GM21360 (cell line): ENCODE results near the gene RPS6KC1.
"Not testable (repeated sequence)": the region's sequence is repeated elsewhere in the genome, so short reads cannot be mapped to it uniquely, and the experiment has no call there.

Experiments used
- ATAC-seq: cut with Tn5 transposase; IDR thresholded peaks from one replicate; pipeline ENCODE4 v1.9.1; 2021; ENCODE audit warnings: mild to moderate bottlenecking, moderate library complexity; ENCODE audit not compliant: unreplicated experiment

RPS6KC1 gene

DNA sequence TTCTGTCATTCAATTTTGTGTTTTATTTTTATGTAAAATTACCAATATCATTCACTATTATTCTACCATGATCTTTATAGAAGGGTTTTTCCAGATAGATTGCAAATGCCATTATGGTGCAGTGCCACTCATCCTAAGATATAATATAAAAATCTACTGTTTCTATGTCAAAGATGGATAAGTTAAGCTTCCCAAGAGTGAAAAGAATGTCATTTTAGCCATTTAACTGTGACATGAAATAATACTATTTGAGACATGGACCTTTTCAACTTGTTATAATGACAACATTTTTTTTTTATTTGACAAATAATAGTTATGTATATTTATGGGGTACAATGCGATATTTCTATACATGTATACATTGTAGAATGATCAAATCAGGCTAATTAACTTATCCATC is 224.3 kb downstream of the RPS6KC1 start:
- ATAC-seq, result no peak

DNA sequence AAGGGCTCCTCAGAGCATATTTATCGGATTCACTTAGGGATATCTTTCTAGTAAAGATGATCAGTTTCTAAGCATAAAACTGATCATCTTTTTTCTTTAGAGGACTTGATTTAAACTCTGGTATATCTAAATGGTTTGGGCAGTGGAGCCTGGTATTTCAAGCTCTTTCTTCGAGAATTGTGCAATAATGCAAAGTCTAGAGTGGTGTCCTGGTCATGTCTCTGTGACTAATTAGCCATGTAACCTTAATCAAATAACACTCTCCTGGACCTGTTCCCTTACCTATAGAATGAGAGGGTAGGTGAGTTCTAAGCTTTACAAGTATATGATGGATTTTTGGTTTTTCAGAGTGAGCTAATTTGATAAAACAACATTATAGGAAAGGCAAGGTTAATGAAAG is 225.2 kb downstream of the RPS6KC1 start:
- no peak for ATAC-seq

DNA sequence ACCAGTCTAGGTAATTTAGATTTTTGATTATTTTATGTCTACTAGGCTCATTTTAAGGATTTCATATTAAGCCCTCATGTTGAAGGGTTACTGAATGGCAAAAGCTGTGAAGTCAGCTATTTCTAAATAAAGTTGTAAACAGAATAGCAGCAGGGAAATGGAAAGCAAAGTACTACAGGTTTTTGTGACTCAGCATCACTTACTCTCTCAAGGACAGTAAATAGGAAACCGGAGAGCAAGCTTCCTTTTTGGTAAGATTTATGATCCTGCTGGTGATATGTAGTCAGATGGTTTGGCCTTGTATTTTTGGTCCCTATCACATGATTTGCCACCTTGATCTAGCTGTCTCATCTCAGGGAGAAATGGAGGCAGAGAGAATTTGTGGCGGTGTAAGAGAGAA is 226.0 kb downstream of the RPS6KC1 start:
- ATAC-seq, result no peak

DNA sequence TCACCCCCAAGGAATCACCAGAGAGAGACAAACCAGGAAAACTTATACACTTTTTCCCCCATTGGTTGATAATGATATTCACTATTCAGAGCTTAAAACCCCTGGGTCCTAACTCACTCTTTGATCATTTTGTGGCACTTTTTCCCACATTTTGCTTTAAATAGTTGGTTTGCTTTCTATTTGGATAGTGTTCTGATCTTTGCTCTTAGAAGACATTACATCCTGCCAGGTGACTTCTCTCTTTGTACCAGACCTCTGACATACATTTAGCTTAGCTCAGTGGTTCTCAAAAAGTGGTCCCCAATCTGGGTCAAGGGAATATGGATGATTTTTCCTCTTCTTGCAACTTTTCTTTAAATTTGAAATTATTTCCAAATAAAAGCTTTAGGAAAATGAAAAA is 228.4 kb downstream of the RPS6KC1 start:
- ATAC-seq, result no peak

DNA sequence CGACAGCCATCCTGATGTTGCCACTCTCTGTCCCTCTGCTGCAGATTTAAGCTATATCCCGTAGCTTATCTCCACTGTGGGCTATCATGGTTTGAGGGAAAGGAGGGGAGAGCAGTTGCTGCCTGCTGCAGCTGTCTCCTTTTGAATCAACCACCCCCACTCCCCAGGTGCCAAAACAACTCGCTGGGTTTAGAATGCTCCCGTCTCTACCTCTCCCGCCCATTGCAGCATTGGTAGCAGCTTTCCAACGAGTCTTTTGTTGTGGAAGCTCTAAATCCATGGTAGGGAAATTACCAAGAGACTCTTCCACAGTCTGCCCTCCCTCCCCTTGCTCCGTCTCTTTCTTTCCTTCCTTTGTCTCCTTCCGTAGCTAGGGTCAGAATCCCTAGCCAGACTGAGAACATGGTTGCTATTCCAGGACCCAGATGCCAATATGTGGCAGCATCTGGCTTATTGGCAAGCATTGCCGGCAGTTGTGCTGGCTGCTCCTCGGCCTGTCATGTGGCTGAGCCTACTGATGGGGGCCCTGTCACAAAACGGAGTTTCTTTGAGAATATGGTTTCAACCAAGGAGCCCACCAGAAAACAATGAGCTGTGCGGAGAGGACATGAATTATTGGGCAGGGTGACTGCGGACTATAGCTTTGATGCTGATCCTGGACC is 230.7 kb downstream of the RPS6KC1 start:
- no peak for ATAC-seq

DNA sequence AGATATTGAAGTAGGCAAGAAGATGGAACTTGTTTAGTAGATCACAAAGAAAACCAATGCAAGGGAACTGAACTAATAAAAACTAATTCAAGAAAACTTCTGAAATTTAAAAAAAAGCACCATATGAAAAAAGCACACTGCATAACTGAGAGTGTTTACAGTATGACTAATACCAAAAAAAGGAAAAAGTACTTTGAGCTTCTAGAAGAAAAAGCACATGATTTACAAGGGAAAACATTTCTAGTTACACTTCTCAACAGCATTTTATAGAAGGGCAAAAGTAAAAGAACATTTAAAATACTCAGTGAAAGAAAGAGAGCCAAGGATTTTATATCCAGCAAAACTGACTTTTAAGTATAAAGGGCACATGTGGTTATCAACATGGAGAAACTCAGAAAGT is 233.6 kb downstream of the RPS6KC1 start:
- no peak for ATAC-seq

DNA sequence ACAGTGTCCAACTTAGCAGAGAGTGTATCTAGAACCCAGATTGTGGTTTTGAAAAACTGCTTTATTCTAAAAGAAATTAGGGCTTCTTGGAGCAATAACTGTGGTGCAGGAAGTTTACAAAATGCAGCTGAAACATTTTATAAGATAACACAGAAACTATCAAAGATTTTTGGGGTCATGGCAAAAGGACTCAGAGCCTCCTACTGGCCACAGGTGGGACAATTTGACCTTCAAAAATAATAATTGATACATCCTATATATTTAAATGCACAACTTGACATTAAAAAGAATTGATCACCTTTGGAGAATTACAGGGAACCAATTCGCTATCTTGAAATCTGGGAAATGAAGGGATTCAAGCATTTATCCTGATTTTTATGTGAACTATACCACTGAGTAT is 235.2 kb downstream of the RPS6KC1 start:
- no peak for ATAC-seq

DNA sequence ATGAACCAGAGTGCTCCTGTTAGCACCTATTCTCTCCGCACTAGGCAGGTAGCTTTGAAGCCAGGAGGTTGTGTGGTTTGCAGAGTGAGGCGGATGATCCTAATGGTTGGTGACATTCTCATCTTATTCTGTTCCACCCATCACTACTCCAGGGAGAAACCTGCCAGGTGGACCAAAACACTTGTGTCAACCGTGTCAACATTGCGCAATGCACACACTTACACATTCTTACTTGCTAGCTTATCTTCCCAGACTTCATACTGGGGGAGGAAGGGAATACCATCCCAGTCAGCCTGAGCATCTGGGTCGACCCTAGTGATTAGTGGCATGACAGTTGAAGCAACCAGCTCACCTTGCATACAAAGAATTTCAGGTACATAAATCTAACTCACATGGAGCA is 236.9 kb downstream of the RPS6KC1 start:
- no peak for ATAC-seq

DNA sequence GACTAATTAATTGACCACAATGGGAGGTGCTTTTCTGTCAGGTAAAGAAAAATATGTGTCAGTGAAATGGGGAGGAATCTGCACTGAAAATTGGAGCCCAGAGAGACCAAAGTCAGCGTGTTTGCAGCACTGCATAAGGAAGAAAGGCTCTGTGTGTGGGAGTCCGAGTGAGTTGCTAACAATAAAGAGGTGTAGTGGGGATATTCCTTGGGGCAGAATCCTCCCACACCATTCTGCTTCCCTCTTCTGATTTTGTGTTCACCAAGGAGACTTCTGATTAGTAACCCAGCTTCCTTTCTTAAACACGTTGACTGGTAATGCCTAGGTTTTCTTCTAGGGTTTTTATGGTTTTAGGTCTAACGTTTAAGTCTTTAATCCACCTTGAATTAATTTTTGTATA is 240.5 kb downstream of the RPS6KC1 start:
- ATAC-seq, result no peak

DNA sequence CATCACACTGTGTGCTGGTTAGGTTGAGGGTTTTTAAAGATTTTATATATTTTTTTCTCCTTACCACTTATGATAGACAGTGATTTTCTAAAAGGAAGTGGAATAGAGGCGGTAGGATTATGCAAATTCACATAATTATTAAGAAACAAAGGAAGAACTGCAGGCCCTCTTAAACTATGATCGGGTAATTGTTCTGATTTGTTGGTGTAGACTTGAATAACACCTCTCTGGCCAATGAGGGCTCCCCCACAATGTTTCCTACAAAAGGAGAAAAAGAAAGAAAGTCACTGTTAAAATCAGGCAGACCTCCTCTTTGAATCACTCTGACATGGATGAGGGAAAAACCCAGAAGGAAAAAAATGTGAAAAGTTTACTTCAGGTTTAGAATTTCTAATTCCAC is 241.6 kb downstream of the RPS6KC1 start:
- no peak for ATAC-seq

DNA sequence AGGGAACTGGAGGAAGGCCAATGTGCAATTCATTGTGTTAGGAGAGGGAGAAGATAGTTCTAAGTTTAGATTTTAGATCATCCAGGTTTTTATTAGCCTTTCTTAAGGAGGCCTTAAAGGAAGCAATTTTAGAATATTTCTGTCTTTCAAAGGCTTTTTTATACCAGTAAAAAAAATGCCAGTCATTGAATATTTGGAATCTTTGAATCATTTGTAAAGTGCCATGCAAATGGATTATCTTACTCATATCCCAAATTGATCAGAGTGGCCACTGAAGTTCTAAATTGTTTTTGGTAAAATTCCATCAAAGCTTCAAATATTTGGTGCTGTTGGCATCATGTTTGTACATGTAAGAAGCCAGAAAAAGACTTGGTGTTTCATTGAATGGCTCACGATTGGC is 244.8 kb downstream of the RPS6KC1 start:
- ATAC-seq, result no peak

DNA sequence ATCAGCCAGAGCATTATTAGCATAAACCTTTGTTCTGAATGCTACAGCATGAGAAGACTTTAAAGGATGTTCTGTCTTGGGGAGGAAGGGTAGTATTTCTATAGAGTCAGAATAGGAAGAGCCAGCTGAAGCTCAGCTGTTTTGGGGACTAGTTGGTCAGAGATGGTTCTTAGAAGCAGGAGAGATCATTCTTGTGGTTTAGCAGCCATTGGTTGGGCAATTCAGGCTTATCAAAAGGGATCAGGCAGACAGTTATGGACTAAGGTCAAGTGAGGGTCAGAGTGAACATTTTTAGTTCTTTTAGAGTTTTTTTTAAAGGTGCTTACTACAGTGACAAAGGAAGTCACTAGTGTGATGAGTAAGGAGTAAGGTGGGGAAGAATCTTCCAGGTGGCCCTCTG is 245.5 kb downstream of the RPS6KC1 start:
- no peak for ATAC-seq

DNA sequence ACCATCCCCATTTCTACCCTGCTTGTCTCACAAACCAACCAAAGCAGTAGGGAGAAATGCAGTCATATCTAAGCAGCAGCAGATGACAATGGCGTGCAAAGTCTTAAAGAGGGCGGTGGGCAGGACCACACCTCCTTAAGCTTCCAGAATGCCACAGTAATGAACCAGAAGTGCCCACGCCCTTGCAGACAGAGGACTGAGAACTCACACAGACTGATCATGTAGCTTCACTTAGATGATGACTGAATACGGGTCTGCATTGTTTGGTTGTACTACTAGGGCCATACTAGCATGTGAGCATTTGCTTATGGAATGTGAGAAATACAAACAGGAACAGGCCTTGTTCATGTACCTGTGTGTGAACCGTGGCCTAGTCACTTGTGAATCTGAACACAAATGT is 246.0 kb downstream of the RPS6KC1 start:
- ATAC-seq, result no peak

DNA sequence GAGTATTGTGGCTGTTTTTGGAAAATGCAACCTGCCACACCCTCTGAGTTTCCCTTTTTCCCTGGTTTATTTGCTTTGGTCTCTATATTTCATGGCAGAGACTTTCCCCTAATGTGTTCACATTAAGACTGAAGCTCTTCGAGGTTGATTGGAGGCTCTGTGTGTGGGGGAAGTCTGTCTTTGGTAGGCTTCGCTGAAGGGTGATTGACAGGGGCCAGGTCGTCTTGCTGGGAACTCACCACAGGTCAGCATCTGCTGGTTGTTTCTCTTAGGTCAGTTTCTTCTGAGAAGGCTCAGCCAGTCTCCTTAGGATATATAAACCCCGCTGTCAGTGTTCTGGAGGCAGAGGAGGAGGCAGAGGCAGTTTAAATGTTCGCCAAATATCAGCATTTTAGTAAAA is 249.4 kb downstream of the RPS6KC1 start:
- ATAC-seq, result no peak

DNA sequence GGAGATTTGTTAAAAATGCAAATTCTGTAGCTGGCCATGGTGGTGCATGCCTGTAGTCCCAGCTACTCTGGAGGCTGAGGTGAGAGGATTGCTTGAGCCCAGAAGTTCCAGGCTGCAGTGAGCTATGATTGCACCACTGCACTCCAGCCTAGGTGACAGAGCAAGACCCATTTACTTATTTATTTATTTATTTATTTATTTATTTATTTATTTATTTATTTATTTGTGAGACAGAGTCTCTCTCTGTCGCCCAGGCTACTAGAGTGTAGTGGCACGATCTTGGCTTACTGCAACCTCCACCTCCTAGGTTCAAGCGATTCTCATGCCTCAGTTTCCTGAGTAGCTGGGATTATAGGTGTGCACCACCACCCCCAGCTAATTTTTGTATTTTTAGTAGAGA is 250.5 kb downstream of the RPS6KC1 start:
- ATAC-seq, result not testable (repeated sequence)

DNA sequence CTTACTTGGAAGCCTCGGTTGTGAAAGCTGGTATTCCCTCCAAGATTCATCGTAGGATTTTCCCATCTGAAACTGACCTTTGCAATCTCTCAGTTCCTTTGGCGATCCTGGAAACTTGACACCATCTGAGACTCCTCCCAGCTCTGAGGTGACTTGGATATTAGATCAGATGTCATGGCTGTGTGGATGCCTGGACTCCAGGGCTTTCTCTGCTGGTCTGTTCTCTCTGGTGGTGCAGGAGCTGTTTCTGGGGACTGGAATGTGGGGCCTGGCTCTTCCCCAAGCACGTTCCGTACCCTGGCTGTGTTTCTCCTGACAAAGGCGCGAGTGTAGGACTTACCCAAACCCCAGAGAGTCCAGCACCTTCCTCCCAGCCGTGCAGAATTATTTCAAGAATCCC is 252.2 kb downstream of the RPS6KC1 start:
- ATAC-seq, result no peak

DNA sequence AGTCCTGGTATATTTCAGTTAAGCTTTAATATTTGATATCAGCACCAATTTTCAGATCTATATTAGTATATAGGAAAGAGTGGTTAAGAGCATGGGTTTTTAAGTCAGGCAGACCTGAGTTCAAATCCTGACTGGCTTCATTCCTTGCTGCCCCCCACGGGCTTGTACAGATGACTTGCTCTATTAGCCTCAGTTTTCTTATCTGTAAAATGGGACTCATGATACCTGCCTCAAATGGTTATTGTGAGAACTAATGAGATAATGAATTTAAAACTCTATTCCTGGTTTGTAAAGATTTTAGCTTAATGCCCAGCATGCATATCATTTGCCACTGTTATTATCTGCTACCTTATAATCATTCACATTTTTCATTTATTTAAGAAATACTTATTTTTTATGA is 264.5 kb downstream of the RPS6KC1 start:
- ATAC-seq, result no peak

DNA sequence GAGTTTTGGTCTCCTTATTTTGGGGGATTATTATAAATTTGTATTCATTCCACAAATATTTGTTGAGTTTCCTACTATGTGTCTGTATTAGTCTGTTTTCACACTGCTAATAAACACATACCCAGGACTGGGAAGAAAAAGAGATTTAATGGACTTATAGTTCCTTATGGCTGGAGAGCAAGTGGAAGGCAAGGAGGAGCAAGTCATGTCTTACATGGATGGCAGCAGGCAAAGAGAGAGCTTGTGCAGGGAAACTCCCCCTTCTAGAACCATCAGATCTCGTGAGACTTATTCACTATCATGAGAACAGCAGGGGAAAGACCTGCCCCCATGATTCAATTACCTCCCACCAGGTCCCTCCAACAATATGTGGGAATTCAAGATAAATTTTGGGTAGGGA is 267.4 kb downstream of the RPS6KC1 start:
- ATAC-seq, result not testable (repeated sequence)

DNA sequence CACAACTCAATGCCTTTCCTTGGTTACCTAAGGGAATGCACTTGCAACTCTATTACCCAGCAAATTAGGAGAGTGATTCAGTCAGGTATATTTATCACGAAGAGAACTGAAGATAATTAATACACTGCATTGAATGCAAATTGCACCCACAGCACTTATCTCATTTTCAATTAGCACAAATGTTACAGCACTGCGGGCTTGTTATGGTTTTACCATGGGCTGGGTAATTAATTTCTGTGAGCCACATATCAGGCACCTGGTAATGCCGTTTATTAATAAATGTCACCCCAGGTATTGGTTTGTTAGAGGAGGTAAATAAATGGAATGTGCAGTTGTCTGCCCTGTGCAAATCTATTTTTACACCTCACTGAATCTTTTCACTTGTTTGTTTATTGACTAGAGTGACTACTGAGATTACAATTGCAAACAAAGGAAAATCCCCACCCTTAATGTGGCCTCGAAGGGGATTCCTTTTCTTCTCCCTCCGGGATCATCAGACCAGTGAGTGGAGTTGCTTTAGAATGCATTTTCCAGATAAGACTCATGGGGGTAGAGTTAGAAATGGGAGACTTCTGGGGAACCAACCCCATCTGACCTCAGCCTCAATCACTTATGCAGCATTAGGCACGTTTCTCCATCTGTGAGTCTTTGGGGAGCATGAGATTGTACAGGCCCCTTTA is 269.3 kb downstream of the RPS6KC1 start:
- no peak for ATAC-seq
